ENCODE results near the gene ZNF524. TPM values are rescaled to one million over a fixed set of nuclear protein-coding genes. Genes with fewer than 3 reads are reported as not detected.

Gene ZNF524
- polyA plus RNA-seq, 2 of the 4 experiments (the other 2 are of a cell fraction): 6.4 to 9.7 TPM

DNA sequence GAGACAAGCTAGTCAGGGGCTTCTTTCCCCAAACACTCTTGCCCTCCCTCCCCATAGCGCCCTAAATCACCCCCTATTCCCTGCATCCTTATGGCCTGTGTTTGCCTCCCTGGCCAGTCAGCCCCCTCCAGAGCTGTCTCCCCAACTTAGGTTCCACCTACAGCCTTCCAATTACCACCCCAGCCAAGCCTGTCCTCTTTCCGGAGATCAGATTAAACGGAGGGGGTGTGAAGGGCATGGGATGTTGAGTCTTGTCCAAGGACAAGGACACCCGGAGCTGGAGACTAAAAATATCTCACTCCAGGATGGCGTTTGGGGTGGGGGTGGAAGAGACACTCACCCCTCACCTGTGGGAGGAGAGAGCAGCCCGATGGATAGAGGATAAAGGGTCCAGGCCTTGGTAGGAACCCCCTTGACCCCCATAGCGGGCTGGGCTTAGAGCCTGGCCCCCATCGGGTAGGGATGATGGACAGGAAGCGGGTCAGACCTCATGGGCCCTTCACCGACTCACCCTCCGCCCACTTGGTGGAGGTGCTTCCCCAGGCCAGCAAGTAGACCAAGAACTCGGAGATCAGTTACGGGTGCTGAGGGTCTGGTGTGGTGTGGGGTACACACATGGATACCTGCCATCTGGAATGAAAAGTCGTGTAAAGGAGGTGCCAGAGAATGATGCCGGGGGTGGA, 11.4 kb downstream of the ZNF524 start:
- Histone ChIP-seq H3K9me3 (no peaks in the 10 kb centered on the region), H3K4me1 (peaks cover 8% of the 10 kb centered on the region), H3K4me3 (no peak overlapping the region), H3K4me2 (no peak overlapping the region), H3K27ac (no peak overlapping the region)
- no peak for FAIRE-seq
- 78% methylated on average over 15 of the region's 15 CpGs for WGBS (ENCODE audit: missing lambda C conversion rate)
- ChIA-PET POLR2A (interaction anchor here (0.6 to 1.3 kb wide), 3 partner anchors 12 to 467 kb away, joined by 3 to 4 read pairs (median 3); partner anchors contain the start of genes FIZ1 and ZNF784), CTCF (interaction anchor here (0.6 to 16.7 kb wide), 7 partner anchors 11 to 193 kb away, joined by 3 to 348 read pairs (median 12); partner anchors contain the start of gene ZNF784)
- no peak for ATAC-seq
- DNase-seq (ENCODE audit: low read depth in 1 of 2, low spot score in 1 of 2): no peak
- TF ChIP-seq CHD4 (IDR thresholded peaks at IDR 0.05; ENCODE audit: borderline replicate concordance) (no peak), POLR2AphosphoS2 (conservative IDR thresholded peaks at IDR 0.05; ENCODE audit: low read length) (no peak), KDM5A (IDR thresholded peaks at IDR 0.05) (no peak), HDAC2 (IDR thresholded peaks at IDR 0.05) (no peak), TFCP2L1 (CRISPR knock-in tag; IDR thresholded peaks at IDR 0.05) (no peak), RAD21 (conservative IDR thresholded peaks at IDR 0.05 in 1 of 2, IDR thresholded peaks at IDR 0.05 in 1 of 2) (no peak), BHLHE40 (IDR thresholded peaks at IDR 0.05; ENCODE audit: low read depth, low read length) (no peak), FOSB (CRISPR knock-in tag; IDR thresholded peaks at IDR 0.05) (no peak), KDM1A (IDR thresholded peaks at IDR 0.05; ENCODE audit: low read depth) (no peak), ZSCAN20 (CRISPR knock-in tag; IDR thresholded peaks at IDR 0.05) (no peak), MAZ (IDR thresholded peaks at IDR 0.05; ENCODE audit: borderline replicate concordance, low read depth, low read length) (no peak), ZFP36 (IDR thresholded peaks at IDR 0.05; ENCODE audit: borderline replicate concordance, partially characterized antibody) (no peak), ZNF302 (CRISPR knock-in tag; IDR thresholded peaks at IDR 0.05) (no peak), MAFK (IDR thresholded peaks at IDR 0.05; ENCODE audit: partially characterized antibody) (no peak), CBX2 (IDR thresholded peaks at IDR 0.05; ENCODE audit: borderline replicate concordance, low read depth) (no peak), FOXS1 (CRISPR knock-in tag; IDR thresholded peaks at IDR 0.05) (no peak), MYC (IDR thresholded peaks at IDR 0.05; ENCODE audit: borderline replicate concordance, low read length) (no peak), NFE2L2 (conservative IDR thresholded peaks at IDR 0.05; ENCODE audit: low read length) (no peak)
- TF ChIP-seq, protein P1, sequence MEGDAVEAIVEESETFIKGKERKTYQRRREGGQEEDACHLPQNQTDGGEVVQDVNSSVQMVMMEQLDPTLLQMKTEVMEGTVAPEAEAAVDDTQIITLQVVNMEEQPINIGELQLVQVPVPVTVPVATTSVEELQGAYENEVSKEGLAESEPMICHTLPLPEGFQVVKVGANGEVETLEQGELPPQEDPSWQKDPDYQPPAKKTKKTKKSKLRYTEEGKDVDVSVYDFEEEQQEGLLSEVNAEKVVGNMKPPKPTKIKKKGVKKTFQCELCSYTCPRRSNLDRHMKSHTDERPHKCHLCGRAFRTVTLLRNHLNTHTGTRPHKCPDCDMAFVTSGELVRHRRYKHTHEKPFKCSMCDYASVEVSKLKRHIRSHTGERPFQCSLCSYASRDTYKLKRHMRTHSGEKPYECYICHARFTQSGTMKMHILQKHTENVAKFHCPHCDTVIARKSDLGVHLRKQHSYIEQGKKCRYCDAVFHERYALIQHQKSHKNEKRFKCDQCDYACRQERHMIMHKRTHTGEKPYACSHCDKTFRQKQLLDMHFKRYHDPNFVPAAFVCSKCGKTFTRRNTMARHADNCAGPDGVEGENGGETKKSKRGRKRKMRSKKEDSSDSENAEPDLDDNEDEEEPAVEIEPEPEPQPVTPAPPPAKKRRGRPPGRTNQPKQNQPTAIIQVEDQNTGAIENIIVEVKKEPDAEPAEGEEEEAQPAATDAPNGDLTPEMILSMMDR (IDR thresholded peaks at IDR 0.05): no peak
- TF ChIP-seq, protein P2, sequence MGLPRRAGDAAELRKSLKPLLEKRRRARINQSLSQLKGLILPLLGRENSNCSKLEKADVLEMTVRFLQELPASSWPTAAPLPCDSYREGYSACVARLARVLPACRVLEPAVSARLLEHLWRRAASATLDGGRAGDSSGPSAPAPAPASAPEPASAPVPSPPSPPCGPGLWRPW (IDR thresholded peaks at IDR 0.05): no peak

DNA sequence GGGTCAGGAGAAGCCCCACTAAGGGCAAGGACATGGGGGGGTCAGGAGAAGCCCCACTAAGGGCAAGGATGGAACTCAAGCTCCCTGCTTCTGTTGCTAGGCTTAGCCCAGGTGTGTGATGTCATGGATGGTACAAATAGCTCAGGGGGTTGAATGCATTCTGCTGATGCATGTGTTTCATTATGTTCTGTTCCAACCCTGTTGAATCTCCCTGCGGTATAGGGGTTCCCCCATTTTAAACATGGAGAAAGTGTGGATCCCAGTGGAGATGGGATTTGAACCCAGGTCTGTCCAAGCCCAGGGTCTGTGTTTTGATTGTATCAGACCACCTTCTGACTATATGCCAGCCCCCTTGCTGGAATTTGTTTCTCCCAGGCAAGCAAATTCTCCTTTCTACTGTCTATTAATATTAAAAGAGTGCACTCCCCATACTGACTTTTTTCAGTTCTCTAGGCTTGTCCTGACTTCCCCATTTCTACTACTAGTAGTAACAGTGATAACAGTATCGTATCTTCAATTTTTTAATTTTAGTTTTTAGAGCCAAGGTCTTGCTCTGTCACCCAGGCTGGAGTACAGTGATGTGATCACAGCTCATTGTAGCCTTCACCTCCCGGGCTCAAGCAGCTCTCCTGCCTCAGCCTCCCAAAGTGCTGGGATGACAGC, 12.0 kb downstream of the ZNF524 start:
- ATAC-seq (no peak), FAIRE-seq (no peak), DNase-seq (ENCODE audit: low read depth in 1 of 2, low spot score in 1 of 2) (no peak)
- TF ChIP-seq MAFK (IDR thresholded peaks at IDR 0.05; ENCODE audit: partially characterized antibody) (peak; percentile 32), HOXA7 (CRISPR knock-in tag; IDR thresholded peaks at IDR 0.05) (no peak)
- CTCF ChIA-PET: interaction anchor here (1.2 to 16.7 kb wide), 5 partner anchors 10 to 194 kb away, joined by 3 to 348 read pairs (median 13); partner anchors contain the start of gene ZNF784
- Histone ChIP-seq H3K4me3 (no peak overlapping the region), H3K4me1 (peaks cover 2% of the 10 kb centered on the region; the same call in 1 of the 3 replicates), H3K9me3 (no peaks in the 10 kb centered on the region), H3K4me2 (no peak overlapping the region), H3K27ac (no peak overlapping the region)
- POLR2A ChIA-PET: interaction anchor here (1.3 kb wide), 1 partner anchor 12 kb away, joined by 4 read pairs; the partner anchor contains the start of gene ZNF784
- WGBS (ENCODE audit: missing lambda C conversion rate): 80% methylated on average over 3 of the region's 3 CpGs

All from A549 (cell line).